ENCODE measurements around the gene KLB.

Gene KLB

DNA sequence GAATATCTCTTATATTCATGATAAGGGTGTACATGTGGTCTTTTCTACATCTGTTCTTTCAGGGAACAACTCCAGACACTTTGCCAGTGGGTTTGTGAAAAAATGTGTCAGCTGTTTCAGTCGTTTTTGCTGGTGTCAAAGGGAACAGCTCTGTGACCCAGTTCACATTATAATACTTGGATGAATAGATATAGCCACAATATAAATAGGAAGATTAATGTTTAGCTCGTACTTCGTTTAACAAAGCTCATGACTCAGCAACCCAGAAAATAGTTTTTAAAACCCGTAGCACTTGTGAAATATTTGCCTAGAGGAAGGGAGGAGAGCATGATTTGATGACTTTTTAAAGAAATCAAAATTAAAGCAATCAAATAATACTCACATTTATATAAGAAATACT lies 60.0 kb downstream of the KLB start:
- no peak for DNase-seq

DNA sequence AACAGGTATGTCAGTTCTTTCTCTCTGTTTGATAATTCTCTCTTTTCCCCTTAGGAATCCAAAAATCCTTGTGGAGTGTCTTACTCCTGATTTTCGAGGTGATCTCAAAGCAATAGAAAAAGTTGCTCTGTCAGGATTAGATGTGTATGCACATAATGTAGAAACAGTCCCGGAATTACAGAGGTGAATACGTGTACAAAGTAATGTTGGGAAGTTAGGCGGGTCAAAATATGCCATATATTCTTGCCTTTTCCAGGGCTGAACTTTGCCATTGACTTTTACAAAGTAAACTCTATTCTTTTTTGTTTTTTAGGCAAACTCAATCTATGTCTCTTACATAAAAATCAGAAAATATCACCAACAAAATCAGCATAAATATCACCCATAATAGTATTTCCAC lies 60.7 kb downstream of the KLB start:
- DNase-seq = no peak

DNA sequence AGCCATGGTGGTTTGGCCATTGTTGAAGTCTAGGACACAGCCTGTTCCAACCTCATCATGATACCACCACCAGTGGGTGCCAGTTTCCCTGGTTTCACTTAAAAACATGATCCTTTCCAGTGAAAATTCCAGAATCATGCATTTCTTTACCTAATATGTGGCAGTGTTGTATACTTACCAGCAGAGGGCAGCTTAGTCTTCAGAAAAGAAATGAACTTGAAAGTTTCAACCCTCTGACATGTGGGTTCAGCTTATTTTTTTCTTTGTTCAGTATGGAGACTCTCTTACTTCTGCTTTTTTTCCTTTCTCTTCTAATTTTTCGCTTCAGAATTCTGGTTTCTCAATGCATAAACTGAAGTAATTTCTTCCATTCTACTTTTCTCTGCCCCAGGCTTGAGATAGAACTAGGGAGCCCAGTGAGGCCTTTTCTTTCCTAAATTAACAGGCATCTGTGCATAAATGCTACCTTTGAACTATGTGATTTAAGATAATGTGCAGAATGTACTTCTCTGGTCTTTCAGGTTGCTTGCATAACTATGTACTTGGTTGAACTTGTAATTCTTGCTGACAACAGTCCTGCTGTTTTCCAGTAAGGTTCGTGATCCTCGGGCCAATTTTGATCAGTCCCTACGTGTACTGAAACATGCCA lies 62.8 kb downstream of the KLB start:
- peak; percentile 82 for DNase-seq

DNA sequence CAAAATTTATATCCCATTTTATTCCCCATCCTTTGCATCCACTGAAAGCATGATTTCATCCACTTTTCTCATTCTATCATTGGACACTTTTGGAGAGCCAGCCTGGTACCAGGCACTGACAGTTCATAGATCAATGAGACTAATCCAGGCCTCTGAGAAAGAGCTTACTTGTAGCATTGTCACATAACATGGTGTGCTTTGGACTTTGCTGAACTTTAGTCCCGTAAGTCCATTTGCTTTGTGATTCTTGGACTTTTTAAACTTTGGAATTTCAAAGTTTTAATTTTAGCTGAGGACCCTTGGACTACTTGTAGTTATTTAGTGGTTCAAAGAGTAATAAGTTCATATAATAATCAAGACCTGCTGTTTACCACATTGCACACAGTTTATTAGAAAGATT lies 63.7 kb downstream of the KLB start:
- no peak for DNase-seq

DNA sequence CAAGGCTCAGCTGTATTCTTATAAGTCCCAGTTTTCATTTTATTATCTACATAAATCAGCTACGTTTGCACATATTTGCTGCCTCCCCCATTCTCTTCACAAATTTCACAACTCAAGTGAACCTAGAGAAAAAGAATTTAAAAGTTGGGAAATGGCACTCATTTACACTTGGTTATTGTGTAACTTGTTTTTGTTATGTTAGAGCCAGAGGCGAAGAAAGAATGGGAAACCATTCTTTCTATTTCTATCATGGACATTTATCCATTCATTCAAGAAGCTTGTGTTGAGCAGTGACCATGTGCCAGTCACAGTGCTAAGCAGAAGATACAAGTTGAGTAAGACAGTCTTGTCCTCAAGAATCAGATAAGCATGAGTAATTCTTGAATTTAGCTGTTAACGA lies 65.7 kb downstream of the KLB start:
- DNase-seq = no peak

DNA sequence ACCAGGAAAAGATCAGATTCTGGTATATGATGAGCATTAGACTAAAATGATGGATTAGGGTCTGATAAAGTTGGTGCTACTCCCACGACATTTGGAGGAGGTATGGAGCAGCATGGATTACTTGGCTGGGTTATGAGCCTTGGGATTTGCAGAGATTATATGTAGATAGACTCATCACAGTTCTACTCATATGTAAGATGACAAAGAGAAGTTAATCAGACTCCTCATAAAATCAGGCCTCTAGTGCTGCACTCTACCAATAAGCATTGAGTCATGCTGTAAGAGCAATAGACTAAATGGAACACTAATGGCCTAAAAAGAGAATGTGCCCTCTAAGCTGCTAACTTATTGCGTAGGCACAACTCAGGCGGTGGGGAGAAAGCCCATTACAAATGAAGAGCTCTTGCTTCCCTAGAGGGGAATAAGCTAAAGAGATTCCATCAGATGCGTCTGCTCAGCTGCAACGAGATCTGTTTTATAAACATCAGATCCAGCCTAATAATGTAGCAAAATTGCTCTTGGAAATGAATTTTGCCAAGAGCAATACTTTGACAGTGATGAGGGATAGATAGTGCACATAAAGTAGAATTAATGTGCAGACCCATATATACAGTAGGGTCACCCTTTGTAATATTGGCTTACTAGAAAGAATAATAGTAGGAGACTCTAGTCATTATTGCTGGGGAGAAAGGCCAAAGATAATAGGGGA lies 69.6 kb downstream of the KLB start:
- DNase-seq = no peak

DNA sequence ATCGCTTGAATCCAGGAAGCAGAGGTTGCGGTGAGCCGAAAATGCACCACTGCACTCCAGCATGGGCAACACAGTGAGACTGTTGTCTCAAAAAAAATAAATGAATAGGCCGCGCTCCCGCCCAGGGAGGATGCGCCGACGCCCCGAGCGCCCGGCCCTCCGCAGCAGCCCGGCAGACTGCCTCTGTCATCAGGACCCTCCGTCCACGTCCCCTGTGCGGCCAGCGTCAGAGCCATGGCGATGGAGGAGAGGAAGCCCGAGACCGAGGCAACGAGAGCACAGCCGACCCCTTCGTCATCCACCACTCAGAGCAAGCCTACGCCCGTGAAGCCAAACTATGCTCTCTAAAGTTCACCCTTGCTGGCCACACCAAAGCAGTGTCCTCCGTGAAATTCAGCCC lies 73.5 kb downstream of the KLB start:
- no peak for DNase-seq

DNA sequence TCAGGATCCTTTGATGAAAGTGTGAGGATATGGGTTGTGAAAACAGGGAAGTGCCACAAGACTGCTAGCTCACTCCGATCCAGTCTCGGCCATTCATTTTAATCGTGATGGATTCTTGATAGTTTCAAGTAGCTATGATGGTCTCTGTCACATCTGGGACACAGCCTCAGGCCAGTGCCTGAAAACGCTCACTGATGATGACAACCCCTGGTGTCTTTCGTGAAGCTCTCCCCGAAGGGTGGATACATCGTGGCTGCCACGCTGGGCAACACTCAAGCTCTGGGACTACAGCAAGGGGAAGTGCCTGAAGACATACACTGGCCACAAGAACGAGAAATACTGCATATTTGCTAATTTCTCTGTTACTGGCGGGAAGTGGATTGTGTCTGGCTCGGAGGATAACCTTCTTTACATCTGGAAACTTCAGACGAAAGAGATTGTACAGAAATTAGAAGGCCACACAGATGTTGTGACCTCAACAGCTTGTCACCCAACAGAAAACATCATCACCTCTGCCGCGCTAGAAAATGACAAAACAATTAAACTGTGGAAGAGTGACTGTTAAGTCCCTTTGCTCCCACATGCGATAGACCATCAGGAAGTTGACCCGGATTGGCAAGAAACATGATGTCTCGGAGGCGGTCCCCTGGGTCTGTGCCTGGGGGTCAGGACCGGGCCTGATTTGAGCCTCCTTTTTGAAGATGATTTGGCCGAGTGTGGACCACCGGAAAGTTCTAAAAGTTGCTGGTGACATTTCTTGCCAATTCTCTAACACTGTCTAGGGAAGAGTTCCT lies 74.4 kb downstream of the KLB start:
- no peak for DNase-seq

DNA sequence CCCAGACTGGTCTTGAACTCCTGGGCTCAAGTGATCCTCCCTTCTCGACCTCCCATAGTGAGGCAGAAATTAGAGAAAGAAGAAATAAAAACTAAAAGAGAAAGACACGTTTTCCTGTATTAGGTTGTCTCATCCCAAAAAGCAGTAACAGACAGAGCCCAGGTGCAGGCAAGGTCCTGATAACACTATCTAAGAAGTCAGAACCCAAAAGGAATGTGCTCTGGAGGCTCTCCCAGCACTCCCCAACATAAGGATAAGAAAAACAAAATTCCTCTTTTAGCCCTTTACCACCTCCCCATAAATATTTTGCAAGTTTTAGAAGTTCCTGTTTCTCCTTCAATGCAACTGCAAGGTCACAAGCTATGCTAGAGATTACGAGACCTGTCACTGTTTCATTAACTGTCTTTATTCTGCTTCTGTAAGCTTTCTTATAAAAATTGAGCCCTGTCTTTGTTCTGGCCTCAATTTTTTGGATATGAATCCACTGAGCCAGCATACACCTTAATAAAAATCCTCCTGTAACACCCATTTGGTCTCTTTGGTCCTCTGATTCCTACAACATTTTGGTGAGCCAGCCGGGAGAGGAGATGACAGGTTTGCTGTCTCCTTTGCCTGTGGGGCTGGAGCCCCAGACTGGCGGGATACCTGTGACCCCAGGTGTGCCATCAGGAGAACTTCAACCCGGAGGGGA lies 78.0 kb downstream of the KLB start:
- DNase-seq = no peak

DNA sequence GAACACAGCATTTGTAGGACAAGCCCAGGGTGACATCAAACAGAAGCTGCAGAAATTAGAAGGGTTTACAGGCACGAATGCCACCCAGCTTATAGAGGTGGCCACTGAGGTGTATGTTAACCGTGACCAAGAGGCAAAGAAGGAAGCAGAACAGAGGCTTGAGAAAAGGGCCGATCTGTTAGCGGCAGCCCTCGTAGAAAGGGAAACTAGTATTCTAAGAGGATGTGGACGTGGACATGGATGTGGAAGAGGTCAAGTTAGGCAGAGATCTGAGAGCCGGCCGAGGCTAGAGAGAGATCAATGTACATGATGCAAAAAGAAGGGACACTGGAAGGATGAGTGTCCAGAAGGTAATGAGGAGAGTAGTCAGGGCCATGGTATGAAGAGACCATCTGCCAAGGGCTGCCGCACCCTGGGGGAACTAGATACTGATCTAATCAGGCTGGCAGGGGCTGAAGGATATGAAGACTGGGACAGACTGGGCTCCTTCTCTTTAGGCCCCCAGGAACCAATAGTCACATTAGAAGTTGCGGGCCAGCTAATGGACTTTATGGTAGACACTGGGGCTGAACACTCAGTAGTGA lies 79.6 kb downstream of the KLB start:
- DNase-seq = no peak

DNA sequence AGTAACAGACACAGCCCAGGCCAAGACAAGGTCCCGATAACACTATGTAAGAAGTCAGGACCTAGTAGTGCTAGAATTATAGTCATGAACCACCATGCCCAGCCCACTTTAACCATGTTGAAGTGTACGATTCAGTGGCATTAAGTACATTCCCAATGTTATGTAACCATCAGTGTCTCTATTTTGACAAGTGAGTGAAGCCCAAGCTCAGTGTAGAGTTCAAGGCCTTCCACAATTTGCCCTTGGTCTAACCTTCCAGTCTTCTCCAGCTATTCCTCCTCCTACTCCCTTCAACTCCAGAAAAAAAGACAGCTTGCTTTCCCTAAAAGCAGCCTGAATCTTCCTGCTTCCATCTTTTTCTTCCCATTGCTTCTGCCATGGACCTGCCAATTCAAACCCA lies 83.6 kb downstream of the KLB start:
- DNase-seq = no peak

DNA sequence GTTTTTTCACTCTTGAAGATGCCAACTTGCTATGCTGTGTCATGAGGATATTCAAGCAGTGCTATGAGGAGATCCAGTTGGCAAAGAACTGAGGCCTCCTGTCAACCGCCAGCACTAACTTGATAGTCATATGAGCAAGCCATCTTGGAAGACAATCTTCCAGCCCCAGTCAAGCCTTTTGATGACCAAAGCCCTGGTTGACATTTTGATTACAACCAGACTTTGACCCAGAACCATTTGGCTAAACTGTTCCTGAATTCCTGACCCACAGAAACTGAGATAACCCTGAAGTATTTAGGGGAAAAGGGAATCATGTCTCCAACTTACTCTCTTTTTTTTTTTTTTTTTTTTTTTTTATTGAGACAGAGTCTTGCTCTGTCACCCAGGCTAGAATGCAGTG lies 87.6 kb downstream of the KLB start:
- DNase-seq = no peak

DNA sequence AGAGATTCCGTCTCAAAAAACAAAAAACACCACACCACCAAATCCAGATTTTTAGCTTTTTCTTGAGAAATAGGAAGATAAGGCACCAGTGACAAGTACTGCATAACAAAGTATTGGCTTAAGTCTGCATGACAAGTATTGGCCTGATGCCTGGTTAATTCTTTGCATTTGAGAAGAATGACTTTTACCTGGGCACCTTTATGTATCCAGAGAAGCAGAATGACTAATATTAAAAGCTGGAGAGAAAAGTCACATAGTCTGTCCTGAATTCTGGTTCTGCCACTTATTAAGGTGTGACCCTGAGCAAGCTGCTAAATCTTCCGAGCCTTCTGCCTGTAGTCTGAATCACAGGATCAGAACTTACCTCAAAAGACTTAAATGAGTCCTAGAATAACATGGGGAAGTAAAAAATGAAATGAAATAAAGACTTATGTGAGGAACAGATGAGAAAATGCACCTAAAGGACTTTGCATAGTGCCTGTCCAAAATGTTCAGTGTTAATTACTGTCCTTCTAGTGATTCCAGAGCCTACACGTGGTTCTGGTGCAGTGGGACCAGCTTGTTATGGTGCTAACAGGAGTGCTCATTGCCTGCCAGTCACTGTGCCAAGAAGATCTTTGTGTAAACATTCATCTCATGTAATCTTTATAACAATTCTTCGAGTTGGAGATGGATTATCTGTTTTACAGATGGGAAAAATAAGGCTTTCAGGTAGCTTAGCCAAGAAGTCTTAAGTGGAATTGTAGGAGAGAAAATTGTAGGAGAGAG lies 88.9 kb downstream of the KLB start:
- no peak for DNase-seq

DNA sequence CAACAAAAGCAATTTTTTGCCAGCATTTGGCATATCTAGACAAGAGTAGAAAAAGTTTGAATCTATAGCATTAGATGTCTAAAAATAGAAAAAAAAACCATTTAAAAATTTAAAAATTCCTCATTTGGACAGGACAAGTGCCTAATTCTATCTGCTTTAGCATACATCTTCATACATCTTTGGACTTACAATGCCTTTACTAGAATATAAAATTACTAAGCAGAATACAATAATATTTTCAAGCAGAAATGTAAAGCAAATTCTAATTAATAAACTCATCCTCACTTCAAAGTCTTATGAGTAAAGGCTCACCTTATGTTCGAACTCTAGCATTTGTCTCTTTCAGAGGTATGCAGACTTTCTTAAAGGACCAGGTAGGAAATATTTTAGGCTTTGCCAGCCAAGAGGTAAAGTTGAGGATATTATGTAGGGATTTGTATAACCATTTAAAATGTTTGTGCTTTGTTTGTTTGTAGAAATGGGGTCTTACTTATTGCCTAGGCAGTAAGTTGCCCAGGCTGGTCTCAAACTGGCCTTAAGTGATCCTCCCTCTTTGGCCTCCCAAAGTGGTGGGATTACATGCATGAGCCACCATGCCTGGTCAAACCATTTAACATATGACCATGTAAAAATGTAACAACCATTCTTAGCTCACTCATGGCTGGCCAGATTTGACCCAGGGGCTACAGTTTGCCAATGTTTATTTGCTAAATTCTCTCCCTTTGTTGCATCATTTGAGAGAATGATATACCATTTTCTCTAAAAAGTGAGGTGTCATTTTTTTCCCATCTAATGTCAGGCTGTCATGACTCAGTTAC lies 91.4 kb downstream of the KLB start:
- no peak for DNase-seq

DNA sequence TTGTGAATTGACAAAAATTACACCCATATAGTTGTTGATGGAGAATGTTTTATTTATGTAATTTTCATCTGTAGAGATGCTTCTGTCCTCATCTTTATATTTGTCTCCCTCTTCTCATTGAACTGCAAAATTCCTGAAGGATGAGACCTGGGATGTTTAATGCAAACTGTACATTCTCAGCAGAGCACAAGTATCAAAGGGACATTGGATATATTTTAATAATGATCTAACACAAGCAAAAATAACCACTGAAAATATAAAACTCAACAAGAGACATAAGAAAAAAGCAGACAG lies 91.9 kb downstream of the KLB start:
- no peak for DNase-seq

Measured in hematopoietic multipotent progenitor cell treated with erythropoietin and hydrocortisone succinate and interleukin-3 and kit ligand, for 8 days (in vitro differentiated cells).